HG03558 (cell line): ENCODE measurements around the gene JAGN1.
"Not testable (repeated sequence)": the region's sequence is repeated elsewhere in the genome, so short reads cannot be mapped to it uniquely, and the experiment has no call there.

Source experiments
- ATAC-seq: cut with Tn5 transposase; IDR thresholded peaks from one replicate; pipeline ENCODE4 v1.9.1; 2021; ENCODE audit warnings: moderate number of reproducible peaks; ENCODE audit not compliant: unreplicated experiment; ENCODE audit errors: extremely low read depth

Gene JAGN1

GRCh38 chr3:9890249-9891071 lies at the start of gene JAGN1:
Gene JAGN1 (plus strand): TSS chr3:9890610. CDS start chr3:9890723, 113 bp downstream.
- ATAC-seq: peak; percentile 36

GRCh38 chr3:9841015-9841414 lies 49.4 kb upstream of the JAGN1 start:
- no peak for ATAC-seq

- ATAC-seq: peak; percentile 96
These were observed 46.5 kb upstream of the JAGN1 start, which contains the start of gene RPUSD3 for GRCh38 chr3:9843715-9844438. Gene RPUSD3 (minus strand): TSS chr3:9844008. CDS start chr3:9843990, 18 bp downstream.

- ATAC-seq: no peak
These were observed 44.2 kb upstream of the JAGN1 start for GRCh38 chr3:9846231-9846630.

GRCh38 chr3:9846931-9847488 lies 43.4 kb upstream of the JAGN1 start:
- ATAC-seq: no peak

GRCh38 chr3:9847870-9848269 lies 42.5 kb upstream of the JAGN1 start:
- ATAC-seq: not testable (repeated sequence)

GRCh38 chr3:9848860-9849259 lies 41.5 kb upstream of the JAGN1 start:
- ATAC-seq: not testable (repeated sequence)

- not testable (repeated sequence) for ATAC-seq
These were observed 39.0 kb upstream of the JAGN1 start for GRCh38 chr3:9851383-9851782.

- not testable (repeated sequence) for ATAC-seq
These were observed 38.5 kb upstream of the JAGN1 start for GRCh38 chr3:9851926-9852325.

- ATAC-seq: no peak
These were observed 37.9 kb upstream of the JAGN1 start for GRCh38 chr3:9852528-9852927.

- ATAC-seq: not testable (repeated sequence)
These were observed 36.0 kb upstream of the JAGN1 start for GRCh38 chr3:9854291-9854940.

GRCh38 chr3:9855594-9855993 lies 34.8 kb upstream of the JAGN1 start:
- ATAC-seq: no peak

GRCh38 chr3:9859530-9860025 lies 30.8 kb upstream of the JAGN1 start:
- ATAC-seq: no peak

GRCh38 chr3:9861201-9861600 lies 29.2 kb upstream of the JAGN1 start:
- no peak for ATAC-seq

GRCh38 chr3:9861626-9862130 lies 28.7 kb upstream of the JAGN1 start:
- ATAC-seq: no peak

GRCh38 chr3:9862391-9863057 lies 27.9 kb upstream of the JAGN1 start:
- ATAC-seq: no peak

GRCh38 chr3:9863058-9863772 lies 27.2 kb upstream of the JAGN1 start:
- no peak for ATAC-seq

GRCh38 chr3:9864200-9864927 lies 26.0 kb upstream of the JAGN1 start:
- no peak for ATAC-seq
